SK-N-DZ (cell line): ENCODE measurements around the gene SMR3A. TPM values are rescaled to one million over a fixed set of nuclear protein-coding genes. Genes with fewer than 3 reads are reported as not detected.

Source experiments
- DNase-seq: peaks from one replicate; pipeline ENCODE4 v3.0.0-alpha.2; 2015; ENCODE audit warnings: low spot score
- polyA plus RNA-seq, 2 experiments: library from polyadenylated mRNA; depleted of rRNA; stranded (reverse); fragments of >200 nt; gene quantifications; 2 replicates each; pipeline ENCODE4 v1.2.3, GENCODE V29; 2014

SMR3A gene
- not detected in 2 replicates for polyA plus RNA-seq (2014; cell fraction: cytosol; rRNA removed)
- polyA plus RNA-seq (2014; cell fraction: nucleus; rRNA removed), result not detected in 2 replicates

GRCh38 chr4:70360460-70360859 lies at the start of gene SMR3A:
TSS of gene SMR3A (plus strand) at chr4:70360760. CDS start at chr4:70362116, 1,356 bp downstream.
- no peak for DNase-seq

- DNase-seq, result no peak
Observed at GRCh38 chr4:70313736-70314135, 46.8 kb upstream of the SMR3A start.

DNA sequence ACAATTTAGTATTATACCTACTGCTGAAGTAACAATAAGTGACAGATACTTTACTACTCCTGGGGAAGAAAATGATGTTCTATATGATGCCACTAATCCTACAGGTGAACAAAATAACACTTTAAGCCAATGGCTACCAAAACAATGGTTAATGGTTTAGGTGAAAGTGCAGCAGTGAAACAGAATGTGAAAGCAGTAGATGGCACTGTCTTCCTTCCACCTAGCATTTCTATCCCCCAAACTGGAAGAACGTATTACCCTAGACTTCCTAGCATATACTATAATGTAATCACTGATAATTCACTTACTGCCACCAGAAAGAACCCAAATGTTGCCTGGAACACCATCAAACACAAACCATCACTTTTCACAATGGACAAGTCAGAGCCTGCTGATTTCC lies 44.6 kb upstream of the SMR3A start:
- DNase-seq, result no peak

- no peak for DNase-seq
Observed at GRCh38 chr4:70326052-70326451, 34.5 kb upstream of the SMR3A start.

DNA sequence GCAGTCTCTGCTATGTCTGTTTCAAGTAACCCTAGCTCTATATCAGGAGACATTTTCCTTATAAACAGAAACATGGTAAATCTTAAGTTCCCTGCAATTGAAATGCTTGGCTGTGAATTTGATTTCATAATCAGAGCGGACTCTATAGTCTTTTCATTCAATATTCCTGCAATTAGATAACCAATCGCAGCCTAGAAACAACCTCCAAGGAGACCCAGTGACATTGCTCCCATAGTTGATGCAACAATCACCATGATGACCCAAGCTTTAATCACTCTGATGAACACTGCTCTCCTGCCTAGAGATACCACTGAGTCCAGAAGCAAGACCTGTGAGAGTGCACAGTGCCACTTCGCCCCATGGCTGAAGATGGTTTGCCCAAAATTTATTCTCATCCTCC lies 25.9 kb upstream of the SMR3A start, which contains the start of gene CABS1:
TSS of gene CABS1 (plus strand) at position 301 of the 400 bp plus-strand sequence. CDS start at position 360, 59 bp downstream.
- DNase-seq, result no peak

DNA sequence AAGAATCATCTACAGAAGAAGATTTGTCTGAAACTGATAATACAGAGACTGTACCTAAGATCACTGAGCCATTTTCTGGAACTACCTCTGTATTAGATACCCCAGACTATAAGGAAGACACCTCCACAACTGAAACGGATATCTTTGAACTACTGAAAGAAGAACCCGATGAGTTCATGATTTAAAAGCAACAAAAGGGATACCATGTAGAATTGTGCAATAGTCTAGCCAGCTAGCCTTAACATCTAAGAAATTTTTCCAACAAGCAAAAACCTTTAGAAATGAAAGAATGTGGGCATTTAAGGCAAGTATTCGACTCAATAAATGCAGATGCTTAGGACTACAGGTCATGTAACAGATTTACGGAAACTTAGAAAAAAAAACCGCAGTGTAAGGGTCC lies 24.5 kb upstream of the SMR3A start:
- DNase-seq, result no peak

DNA sequence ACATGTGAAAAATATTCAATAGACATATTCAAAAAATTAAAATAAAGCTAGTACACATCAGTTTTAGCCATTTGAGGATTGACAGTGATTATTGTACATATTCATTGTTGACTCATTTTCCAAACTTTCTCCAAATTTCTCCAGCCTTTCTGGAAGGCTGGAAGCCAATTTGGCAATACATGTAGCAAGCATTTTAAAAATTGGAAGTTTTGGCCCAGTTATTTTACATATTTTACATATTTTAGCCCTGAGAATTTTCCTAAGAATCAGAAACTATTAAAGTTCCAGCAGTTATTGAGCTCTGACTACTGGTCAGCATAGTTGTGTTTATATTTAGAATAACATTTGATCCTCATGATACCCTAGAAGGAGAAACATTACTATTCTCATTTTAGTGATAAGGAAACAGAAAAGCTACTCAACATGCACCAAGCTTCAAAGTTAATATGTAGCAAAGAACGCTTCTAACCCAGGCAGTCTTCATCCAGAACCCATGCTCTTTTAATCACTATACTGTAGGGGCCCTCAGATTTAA lies 22.6 kb upstream of the SMR3A start:
- no peak for DNase-seq

GRCh38 chr4:70356185-70356584 lies 4.4 kb upstream of the SMR3A start:
- DNase-seq, result no peak

DNA sequence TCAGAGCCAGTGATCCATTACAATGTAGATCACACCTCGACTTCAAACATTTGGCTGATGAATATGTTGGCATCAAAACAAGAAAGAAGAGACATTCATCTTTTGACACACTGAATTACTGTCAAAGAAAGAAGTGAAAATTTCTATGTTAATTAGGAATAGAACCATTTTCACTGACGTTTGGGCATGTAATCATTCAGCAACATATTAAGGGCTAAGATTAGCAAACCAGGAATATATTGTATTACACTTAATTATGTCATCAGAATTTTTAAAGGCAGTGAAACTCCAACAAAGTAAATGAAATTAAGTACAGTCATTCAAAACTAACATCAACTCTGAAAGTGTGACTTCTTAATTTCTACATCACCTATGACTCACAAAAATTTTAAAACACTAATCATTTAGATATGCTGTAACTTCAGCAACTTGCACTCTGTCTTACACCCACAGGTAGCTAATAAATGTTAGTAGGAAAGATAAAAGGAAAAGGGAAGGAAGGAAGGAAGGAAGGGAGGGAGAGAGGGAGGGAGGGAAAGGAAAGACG lies 1.4 kb upstream of the SMR3A start:
- no peak for DNase-seq

GRCh38 chr4:70364002-70364401 lies 3.4 kb downstream of the SMR3A start:
- no peak for DNase-seq

DNA sequence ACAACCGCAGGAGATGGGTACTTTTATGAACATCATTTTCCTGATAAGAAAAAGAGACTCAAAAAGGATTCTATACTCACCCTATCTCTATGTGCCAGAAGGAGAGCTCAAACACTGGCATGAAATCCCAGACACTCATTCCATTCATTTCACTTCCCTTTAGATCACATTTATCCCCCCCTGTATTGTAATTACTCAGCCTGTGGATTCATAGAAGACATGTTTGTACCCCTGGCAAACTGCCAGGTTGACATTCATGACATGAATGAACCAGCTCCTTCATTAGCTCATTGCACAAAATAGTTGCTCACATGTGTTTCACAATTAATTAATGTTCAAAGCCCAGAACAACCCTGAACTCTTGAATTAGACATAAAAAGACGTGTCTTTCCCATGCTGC lies 4.9 kb downstream of the SMR3A start:
- no peak for DNase-seq

- DNase-seq, result no peak
Observed at GRCh38 chr4:70367813-70368212, 7.3 kb downstream of the SMR3A start.

DNA sequence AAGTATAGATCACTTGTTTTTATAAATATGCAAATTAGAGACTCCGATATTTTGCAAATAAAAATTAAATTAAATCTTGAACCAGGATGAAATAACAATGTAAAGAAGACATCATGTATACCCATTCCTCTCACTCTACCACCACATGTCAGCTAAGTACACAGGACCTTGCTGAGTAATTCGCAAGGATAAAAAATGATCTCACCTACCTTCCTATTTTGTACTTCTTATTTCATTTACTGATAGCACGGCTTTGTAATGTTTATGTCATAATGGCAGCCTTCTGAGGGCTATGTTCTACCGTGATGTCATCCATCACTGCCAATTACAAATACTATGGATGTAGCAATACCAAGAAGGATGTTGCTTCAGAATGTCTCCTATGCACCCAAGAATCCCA lies 11.4 kb downstream of the SMR3A start:
- no peak for DNase-seq

GRCh38 chr4:70372760-70373159 lies 12.2 kb downstream of the SMR3A start:
- DNase-seq, result no peak

DNA sequence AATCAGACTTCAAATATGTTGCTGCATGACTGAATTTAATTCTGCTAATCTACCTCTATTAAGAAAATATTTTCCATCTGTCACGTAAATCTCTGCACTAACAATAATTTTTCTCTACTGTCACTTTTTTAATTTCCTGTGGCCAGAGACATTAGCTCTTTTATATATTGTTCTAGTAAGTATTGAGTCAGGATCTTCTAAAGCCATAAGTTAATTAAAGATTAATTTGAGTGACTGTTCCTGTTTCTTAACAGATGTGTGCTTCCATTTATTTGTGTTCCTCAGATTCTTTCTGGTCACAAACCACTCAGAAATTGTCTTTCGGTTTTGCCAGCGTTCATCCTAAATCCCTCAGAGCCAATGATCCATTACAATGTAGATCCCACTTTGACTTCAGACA lies 20.0 kb downstream of the SMR3A start:
- no peak for DNase-seq

DNA sequence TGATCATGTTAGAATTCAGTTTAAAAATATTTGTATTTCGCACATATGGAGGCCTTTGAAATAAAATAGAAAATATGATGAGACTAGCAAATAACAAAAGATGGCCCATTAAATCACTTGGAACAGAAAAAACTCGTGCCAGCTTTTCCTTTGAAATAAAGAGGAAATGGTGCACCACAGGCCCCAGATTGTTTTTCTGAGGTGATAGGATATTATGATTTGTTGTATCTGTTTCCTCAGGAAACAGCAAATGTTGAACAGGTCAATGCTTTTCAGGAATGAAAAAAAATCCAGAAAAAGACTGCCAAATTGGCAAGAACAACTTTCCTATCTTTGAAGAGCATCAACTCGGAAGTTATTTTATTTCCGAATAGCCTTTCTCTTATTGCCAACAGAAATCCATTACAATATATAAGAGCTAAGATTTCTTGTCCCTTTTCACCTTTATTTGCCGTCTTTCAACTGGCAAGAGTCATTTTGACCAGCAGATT lies 22.2 kb downstream of the SMR3A start, which contains the start of gene SMR3B:
TSS of gene SMR3B (plus strand) at position 441 of the 491 bp plus-strand sequence. CDS start 1,380 bp downstream, outside the sequence.
- no peak for DNase-seq

- no peak for DNase-seq
Observed at GRCh38 chr4:70392057-70392776, 31.7 kb downstream of the SMR3A start.

DNA sequence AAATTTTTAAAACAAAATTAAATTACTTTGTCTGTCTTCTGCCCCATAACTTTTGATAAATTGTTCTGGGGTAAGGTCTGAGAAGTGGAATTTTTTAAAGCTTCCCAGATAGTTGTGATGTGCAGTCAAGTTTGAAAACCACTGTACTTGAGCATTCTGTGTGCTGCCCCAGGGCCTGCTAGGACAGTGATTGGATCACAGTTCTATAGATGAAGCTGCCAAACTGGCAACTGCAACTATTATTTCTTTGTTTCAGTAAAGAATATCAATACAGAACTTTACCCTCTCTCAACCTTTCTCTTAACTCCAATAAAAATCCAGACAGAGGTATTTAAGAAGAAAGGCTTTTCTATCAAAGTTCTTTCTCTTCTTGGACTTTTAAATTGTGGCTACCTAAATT lies 37.0 kb downstream of the SMR3A start, which contains the start of gene OPRPN:
TSS of gene OPRPN (plus strand) at position 361 of the 400 bp plus-strand sequence. CDS start 1,346 bp downstream, outside the sequence.
- no peak for DNase-seq

GRCh38 chr4:70399319-70399718 lies 38.8 kb downstream of the SMR3A start:
- no peak for DNase-seq

GRCh38 chr4:70402762-70403161 lies 42.2 kb downstream of the SMR3A start:
- no peak for DNase-seq

DNA sequence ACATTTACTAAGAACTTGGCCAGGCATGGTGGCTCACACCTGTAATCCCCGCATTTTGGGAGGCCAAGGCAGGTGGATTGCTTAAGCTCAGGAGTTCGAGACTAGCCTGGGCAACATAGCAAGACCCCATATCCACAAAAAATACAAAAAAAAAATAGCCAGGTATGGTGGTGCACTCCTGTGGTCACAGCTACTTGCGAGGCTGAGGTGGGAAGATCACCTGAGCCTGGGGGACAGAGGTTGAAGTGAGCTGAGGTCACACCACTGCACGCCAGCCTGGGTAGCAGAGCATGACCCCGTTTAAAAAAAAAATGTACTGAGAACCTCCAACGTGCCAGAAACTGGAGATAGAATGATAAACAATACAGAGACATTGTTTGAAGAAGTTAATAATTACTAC lies 45.2 kb downstream of the SMR3A start:
- DNase-seq, result no peak
